GM19452 (cell line): ENCODE measurements around the gene ATL2.

Experiments
- ATAC-seq: cut with Tn5 transposase; IDR thresholded peaks from one replicate; pipeline ENCODE4 v1.9.1; 2021; ENCODE audit not compliant: unreplicated experiment

The ATL2 gene

DNA sequence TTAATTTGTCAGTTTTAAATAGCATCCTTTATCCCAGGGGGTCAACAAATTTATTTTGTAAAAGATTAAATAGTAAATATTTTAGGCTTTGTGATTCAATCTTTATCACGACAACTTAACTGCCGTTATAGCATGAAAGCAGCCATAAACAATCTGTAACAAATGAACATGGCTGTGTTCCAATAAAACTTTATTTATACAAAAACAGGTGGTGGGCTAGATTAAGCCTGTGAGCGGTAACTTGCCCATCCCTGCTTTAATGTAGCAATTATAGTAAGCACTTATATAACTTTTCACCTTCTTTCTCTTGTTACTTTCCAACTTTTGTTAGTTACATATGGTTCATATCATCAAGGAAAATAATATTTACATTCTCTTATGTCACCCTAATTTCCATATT lies 121.9 kb downstream of the ATL2 start:
- ATAC-seq, result no peak

DNA sequence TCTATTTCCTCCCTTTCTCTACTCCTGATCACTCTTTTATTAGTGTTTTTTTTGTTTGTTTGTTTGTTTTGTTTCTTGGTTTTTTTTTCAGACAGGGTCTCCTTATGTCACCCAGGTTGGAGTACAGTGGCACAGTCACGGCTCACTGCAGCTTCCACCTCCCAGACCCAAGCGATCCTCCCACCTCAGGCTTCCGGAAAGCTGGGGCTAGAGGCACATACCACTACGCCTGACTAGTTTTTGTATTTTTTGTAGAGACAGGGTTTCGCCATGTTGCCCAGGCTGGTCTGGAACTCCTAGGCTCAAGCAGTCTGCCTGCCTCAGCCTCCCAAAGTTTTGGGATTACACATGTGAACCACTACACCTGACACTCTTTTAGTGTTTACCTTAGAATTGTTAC lies 122.3 kb downstream of the ATL2 start:
- ATAC-seq, result no peak

DNA sequence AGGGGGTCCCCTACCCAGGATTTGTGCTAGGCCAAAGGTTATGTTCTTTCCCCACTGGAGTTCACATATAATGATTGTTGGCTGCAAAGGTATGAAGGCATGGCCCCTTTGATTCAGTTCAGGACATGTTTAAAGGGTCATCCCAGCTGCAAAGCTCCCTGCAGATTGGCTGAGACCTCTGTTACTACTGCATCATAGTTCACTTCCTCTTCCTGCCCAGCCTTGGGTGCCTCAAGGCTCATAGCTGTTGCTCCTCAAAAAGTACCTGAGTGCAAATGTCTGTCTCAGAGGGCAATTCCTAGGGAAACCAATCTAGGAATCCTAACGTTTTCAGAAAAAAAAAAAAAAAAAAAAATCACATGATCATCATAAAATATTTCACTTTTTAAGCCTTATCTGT lies 125.1 kb downstream of the ATL2 start:
- ATAC-seq, result no peak

DNA sequence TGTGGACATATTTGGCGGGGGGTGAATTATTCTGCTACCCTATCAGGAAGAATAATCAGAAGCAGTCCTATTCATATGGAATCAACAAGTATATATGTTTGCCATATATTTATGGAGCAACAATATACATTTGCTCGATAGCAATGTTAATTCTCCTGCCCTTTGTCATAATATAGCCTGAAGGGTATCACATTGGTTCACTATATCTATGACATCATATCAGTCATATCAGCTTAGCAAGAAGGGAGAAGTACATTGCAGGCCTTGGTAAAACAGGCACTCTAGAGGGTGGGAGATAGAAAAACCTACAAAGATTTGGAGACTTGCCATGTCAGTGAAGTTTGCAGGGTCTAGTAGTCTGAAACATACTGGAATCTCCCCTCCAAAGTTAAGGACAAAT lies 128.4 kb downstream of the ATL2 start:
- ATAC-seq, result no peak

DNA sequence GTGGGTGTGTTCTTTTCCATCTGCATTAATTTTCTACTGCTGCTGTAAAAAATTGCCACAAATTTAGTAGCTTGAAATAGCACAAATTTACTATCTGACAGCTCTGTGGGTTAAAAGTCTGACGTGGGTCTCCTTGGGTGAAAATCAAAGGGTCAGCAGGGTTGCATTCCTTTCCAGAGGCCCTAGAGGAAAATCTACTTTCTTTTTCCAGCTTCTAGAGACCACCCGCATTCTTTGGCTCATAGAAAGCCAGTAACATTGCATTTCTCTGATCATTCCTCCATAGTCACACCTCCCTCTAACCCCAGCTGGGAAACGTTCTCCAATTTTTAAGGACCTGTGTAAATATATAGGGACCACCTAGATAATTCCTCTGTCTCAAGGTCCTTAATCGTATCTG lies 128.8 kb downstream of the ATL2 start:
- no peak for ATAC-seq

DNA sequence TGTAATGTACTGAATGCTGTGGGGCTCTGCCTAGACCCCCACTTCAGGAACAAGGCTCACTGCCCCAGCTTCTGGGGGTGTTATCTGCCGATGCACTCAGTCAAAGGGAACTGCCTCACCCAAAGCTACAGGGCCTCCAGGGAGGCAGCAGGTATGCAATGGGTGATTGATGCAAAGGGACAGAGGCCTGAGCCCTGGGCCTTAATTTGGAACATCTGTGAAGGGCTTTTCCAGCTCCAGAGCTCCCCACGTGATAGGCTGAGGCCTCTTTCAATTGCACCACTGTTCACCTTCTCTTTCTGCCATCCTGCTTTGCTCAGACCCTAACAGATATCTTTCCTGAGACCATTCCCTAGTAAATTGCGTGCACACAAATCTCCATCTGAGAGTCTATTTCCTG lies 131.0 kb downstream of the ATL2 start:
- ATAC-seq, result no peak

DNA sequence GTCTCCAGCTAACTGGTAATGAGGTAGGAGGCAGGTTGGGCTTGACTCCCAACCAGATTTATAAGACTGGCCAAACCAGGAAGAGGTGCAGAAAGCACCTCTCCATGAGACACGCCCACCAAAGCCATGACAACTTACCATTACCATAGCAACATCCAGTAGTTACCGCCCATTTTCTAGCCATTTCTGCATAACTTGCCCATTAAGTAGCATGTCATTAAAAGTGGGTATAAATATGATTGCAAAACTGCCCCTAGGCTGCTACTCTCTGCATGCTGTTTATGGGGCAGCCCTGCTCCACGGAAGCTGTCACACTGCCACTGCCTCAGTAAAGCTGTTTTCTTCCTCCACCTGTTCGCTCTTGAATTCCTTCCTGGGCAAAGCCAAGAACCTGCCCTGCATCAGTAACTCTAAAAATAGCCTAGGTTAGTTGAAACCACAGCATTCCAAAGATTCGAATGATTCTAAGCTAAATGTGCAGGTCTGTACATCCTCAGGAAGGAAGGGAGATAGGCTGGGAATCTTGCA lies 131.9 kb downstream of the ATL2 start:
- no peak for ATAC-seq

DNA sequence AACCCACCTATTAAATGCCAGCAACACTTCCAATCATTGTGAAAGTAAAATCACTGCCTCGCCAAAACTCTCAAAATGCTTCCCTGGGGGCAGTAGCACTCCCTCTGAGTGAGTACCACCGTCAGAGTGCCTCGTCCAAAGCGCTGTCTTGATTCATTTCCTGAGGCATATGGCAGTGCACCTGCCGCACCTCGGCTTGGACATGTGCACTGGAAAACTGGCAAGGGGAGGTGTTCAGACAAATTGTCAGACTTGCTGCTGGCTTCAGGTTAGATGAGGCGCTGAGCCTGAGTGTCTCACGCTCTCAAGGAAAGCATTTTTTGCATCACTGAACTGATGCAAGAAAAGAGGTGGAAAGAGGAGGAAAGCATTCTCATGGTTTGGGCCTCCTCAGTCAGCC lies 132.8 kb downstream of the ATL2 start:
- ATAC-seq, result no peak
